ENCODE measurements around the gene RNF213. TPM values are rescaled to one million over a fixed set of nuclear protein-coding genes. Genes with fewer than 3 reads are reported as not detected.

The RNF213 gene
- total RNA-seq, 1 donor from 2014 or later, result 25.6 TPM

- Histone ChIP-seq H3K36me3 (peaks cover 70% of the 10 kb centered on the region), H3K4me3 (no peak overlapping the region), H3K27me3 (ENCODE audit: low read depth) (no peaks in the 10 kb centered on the region), H3K27ac (replicated peaks) (no peak overlapping the region), H3K9me3 (replicated peaks) (no peaks in the 10 kb centered on the region), H3K4me1 (peaks cover 2% of the 10 kb centered on the region)
- TF ChIP-seq CTCF (IDR thresholded peaks at IDR 0.05; ENCODE audit: borderline replicate concordance), result no peak
- intact Hi-C loops (cut with micrococcal nuclease), result no loop called here
- DNase-seq, result no peak
These were observed 46.4 kb upstream of the RNF213 start for GRCh38 chr17:80214012-80214877.

GRCh38 chr17:80214878-80215210 lies 45.8 kb upstream of the RNF213 start:
- DNase-seq, result no peak
- Histone ChIP-seq H3K4me1 (peaks cover 8% of the 10 kb centered on the region), H3K9me3 (replicated peaks) (no peaks in the 10 kb centered on the region), H3K27ac (replicated peaks) (no peak overlapping the region), H3K36me3 (peaks cover 64% of the 10 kb centered on the region), H3K4me3 (no peak overlapping the region), H3K27me3 (ENCODE audit: low read depth) (no peaks in the 10 kb centered on the region)
- intact Hi-C loops (cut with micrococcal nuclease), result no loop called here
- TF ChIP-seq CTCF (IDR thresholded peaks at IDR 0.05; ENCODE audit: borderline replicate concordance), result no peak

- Histone ChIP-seq H3K4me1 (peaks cover 28% of the 10 kb centered on the region), H3K9me3 (replicated peaks) (no peaks in the 10 kb centered on the region), H3K4me3 (no peak overlapping the region), H3K27ac (replicated peaks) (no peak overlapping the region), H3K36me3 (peaks cover 44% of the 10 kb centered on the region), H3K27me3 (ENCODE audit: low read depth) (no peaks in the 10 kb centered on the region)
- DNase-seq, result no peak
- no peak for TF ChIP-seq CTCF (IDR thresholded peaks at IDR 0.05; ENCODE audit: borderline replicate concordance)
- intact Hi-C loops (cut with micrococcal nuclease), result no loop called here
These were observed 43.9 kb upstream of the RNF213 start for GRCh38 chr17:80216473-80217456.

- H3K36me3 ChIP-seq, result peaks cover 36% of the 10 kb centered on the region
- intact Hi-C loops (cut with micrococcal nuclease), result no loop called here
These were observed 42.8 kb upstream of the RNF213 start for GRCh38 chr17:80217703-80218362.

More at GRCh38 chr17:80217703-80218362, 42.8 kb upstream of the RNF213 start:
- Histone ChIP-seq H3K27ac (replicated peaks) (no peak overlapping the region), H3K4me1 (peaks cover 30% of the 10 kb centered on the region), H3K9me3 (replicated peaks) (no peaks in the 10 kb centered on the region), H3K27me3 (ENCODE audit: low read depth) (no peaks in the 10 kb centered on the region), H3K4me3 (no peak overlapping the region)
- TF ChIP-seq CTCF (IDR thresholded peaks at IDR 0.05; ENCODE audit: borderline replicate concordance), result no peak
- no peak for DNase-seq

All from left ventricle myocardium inferior (tissue), 1 donor.